GM12878 (cell line): ENCODE results near the gene ASCC3.

ENCODE experiments used
- ELK1 ChIP-seq: IDR thresholded peaks from 2 replicates; pipeline ENCODE4 v1.6.1; 2012; ENCODE audit warnings: low read depth, low read length, improper control_type of control experiment
- FOXK2 ChIP-seq: fragments of 450-650 bp; IDR thresholded peaks from 2 replicates; pipeline ENCODE4 v1.6.1; 2017; ENCODE audit warnings: mild to moderate bottlenecking, moderate library complexity
- KDM1A ChIP-seq: fragments of 200-600 bp; sonication (generic); IDR thresholded peaks from 2 replicates; pipeline ENCODE4 v1.6.1; 2016; ENCODE audit warnings: borderline replicate concordance

GRCh38 chr6:100886076-100886475 lies 4.9 kb upstream of the ASCC3 start:
- TF ChIP-seq FOXK2 (no peak), ELK1 (no peak), KDM1A (no peak)
